K562 (cell line): ENCODE results near the gene GFOD1.

ENCODE experiments used
- CSDE1 ChIP-seq, 2 experiments: fragments of 450-650 bp; IDR thresholded peaks; 2 replicates each; pipeline ENCODE4 v1.6.1; 2016; ENCODE audit warnings: mild to moderate bottlenecking in 1 of 2
- HDAC1 ChIP-seq, 2 experiments: fragments of 450-650 bp; IDR thresholded peaks; 2 replicates each; pipeline ENCODE4 v1.6.1; 2016 to 2017; ENCODE audit warnings: inconsistent platforms in 1 of 2, mild to moderate bottlenecking in 1 of 2, moderate library complexity in 1 of 2
- TFAM ChIP-seq: fragments of 250-450 bp; sonication (Bioruptor Pico); conservative IDR thresholded peaks from 2 replicates; pipeline ENCODE4 v1.5.0; 2021; ENCODE audit warnings: mild to moderate bottlenecking, moderate library complexity
- ZNF41 ChIP-seq: fragments of 250-450 bp; sonication (Bioruptor Pico); conservative IDR thresholded peaks from 2 replicates; pipeline ENCODE4 v1.4.0; 2020; ENCODE audit warnings: mild to moderate bottlenecking
- TF ChIP-seq, protein P1 (sequence below): fragments of 200-800 bp; sonication (Bioruptor generic); IDR thresholded peaks from 2 replicates; pipeline ENCODE4 v1.6.1; 2016; ENCODE audit warnings: missing genetic modification characterization, missing compliant biosample characterization

GRCh38 chr6:13491538-13491937 is 4.1 kb upstream of the GFOD1 start:
- TF ChIP-seq, protein P1, sequence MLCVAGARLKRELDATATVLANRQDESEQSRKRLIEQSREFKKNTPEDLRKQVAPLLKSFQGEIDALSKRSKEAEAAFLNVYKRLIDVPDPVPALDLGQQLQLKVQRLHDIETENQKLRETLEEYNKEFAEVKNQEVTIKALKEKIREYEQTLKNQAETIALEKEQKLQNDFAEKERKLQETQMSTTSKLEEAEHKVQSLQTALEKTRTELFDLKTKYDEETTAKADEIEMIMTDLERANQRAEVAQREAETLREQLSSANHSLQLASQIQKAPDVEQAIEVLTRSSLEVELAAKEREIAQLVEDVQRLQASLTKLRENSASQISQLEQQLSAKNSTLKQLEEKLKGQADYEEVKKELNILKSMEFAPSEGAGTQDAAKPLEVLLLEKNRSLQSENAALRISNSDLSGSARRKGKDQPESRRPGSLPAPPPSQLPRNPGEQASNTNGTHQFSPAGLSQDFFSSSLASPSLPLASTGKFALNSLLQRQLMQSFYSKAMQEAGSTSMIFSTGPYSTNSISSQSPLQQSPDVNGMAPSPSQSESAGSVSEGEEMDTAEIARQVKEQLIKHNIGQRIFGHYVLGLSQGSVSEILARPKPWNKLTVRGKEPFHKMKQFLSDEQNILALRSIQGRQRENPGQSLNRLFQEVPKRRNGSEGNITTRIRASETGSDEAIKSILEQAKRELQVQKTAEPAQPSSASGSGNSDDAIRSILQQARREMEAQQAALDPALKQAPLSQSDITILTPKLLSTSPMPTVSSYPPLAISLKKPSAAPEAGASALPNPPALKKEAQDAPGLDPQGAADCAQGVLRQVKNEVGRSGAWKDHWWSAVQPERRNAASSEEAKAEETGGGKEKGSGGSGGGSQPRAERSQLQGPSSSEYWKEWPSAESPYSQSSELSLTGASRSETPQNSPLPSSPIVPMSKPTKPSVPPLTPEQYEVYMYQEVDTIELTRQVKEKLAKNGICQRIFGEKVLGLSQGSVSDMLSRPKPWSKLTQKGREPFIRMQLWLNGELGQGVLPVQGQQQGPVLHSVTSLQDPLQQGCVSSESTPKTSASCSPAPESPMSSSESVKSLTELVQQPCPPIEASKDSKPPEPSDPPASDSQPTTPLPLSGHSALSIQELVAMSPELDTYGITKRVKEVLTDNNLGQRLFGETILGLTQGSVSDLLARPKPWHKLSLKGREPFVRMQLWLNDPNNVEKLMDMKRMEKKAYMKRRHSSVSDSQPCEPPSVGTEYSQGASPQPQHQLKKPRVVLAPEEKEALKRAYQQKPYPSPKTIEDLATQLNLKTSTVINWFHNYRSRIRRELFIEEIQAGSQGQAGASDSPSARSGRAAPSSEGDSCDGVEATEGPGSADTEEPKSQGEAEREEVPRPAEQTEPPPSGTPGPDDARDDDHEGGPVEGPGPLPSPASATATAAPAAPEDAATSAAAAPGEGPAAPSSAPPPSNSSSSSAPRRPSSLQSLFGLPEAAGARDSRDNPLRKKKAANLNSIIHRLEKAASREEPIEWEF, result no peak
- TF ChIP-seq HDAC1 (IDR thresholded peaks at IDR 0.05) (no peak), CSDE1 (IDR thresholded peaks at IDR 0.05) (no peak), TFAM (no peak), ZNF41 (CRISPR knock-in tag) (no peak)
